ACHN (cell line): ENCODE data around the gene DPY30.
A peak's percentile ranks its signal among the peaks of the same experiment; 100 is the strongest.

ENCODE experiments used
- DNase-seq: peaks from one replicate; pipeline ENCODE4 v3.0.0-alpha.2; 2015
- in situ Hi-C: cut with HindIII; loops from 2 replicates; pipeline ENCODE4 v1.10.0; 2017; ENCODE audit warnings: low sequenced_read_pairs, low pct_ligation_motif_present, low pct_unique_long_range_greater_than_20kb

DPY30 gene

GRCh38 chr2:31983762-31984467 lies 55.7 kb downstream of the DPY30 start:
- in situ Hi-C loops: no loop called here

GRCh38 chr2:31980674-31981356 lies 58.8 kb downstream of the DPY30 start:
- in situ Hi-C loops: no loop called here
- peak; percentile 54 for DNase-seq

More at GRCh38 chr2:31983762-31984467, 55.7 kb downstream of the DPY30 start:
- no peak for DNase-seq

DNA sequence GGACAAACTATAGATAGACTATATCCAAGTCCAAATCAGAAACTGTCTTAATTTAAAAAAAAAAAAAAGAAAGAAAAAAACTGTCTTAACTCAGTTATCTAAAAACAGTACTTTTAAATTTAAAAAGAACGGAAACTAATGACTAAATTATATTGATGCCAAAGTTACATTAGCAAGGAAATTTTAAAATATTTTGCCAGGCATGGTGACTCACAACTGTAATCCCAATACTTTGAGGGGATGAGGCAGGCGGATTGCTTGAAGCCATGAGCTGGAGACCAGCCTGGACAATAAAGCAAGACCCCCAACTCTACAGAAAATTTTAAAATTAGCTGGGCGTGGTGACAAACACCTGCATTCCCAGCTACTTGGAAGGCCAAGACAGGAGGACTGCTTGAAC lies 59.6 kb downstream of the DPY30 start:
- no peak for DNase-seq
- in situ Hi-C loops: no loop called here

DNA sequence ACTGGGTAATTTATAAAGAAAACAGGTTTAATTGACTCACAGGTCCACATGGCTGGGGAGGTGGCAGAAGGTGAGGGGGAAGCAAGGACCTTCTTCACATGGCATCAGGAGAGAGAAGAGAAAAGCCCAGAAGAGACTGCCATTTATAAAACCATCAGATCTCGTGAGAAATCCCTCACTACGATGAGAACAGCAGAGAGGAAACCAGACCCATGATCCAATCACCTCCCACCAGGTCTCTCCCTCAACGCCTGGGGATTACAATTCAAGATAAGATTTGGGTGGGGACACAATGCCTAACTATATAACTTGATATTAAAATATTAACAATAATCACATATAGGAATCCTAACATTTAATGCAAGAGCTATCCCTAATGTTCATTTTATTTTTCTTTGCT lies 60.6 kb downstream of the DPY30 start:
- in situ Hi-C loops: no loop called here
- DNase-seq: no peak

DNA sequence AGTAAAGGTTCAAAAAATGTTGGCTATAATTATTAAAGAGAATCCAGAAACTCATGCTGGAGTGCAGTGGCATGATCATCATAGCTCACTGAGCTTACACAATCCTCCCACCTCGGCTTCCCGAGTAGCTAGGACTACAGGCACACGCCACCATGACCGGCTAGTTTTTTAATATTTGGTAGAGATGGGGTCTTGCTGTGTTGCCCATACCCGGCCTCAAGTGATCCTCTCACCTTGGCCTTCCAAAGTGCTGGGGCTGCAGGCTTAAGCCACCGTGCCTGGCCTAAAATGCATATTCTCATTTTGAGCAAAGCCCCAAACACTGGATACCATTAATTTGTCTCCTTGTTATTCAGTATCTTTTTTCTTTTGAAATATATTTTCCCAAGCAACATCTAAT lies 61.2 kb downstream of the DPY30 start:
- no peak for DNase-seq
- in situ Hi-C loops: no loop called here
